ENCODE data around the gene GOLM1. TPM values are rescaled to one million over a fixed set of nuclear protein-coding genes. Genes with fewer than 3 reads are reported as not detected.
"Not testable (repeated sequence)": the region's sequence is repeated elsewhere in the genome, so short reads cannot be mapped to it uniquely, and the experiment has no call there.

GOLM1 gene
- total RNA-seq, 4 donors from 2014 or later: 52.7 to 59.7 (median 56.2) TPM

GRCh38 chr9:86061972-86062739, 37.2 kb downstream of the GOLM1 start:
- TF ChIP-seq POLR2A (IDR thresholded peaks at IDR 0.05): no peak
- TF ChIP-seq, protein P1, sequence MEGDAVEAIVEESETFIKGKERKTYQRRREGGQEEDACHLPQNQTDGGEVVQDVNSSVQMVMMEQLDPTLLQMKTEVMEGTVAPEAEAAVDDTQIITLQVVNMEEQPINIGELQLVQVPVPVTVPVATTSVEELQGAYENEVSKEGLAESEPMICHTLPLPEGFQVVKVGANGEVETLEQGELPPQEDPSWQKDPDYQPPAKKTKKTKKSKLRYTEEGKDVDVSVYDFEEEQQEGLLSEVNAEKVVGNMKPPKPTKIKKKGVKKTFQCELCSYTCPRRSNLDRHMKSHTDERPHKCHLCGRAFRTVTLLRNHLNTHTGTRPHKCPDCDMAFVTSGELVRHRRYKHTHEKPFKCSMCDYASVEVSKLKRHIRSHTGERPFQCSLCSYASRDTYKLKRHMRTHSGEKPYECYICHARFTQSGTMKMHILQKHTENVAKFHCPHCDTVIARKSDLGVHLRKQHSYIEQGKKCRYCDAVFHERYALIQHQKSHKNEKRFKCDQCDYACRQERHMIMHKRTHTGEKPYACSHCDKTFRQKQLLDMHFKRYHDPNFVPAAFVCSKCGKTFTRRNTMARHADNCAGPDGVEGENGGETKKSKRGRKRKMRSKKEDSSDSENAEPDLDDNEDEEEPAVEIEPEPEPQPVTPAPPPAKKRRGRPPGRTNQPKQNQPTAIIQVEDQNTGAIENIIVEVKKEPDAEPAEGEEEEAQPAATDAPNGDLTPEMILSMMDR (IDR thresholded peaks at IDR 0.05): no peak
- Histone ChIP-seq H3K27me3 (no peaks in the 10 kb centered on the region), H3K9me3 (no peaks in the 10 kb centered on the region), H3K36me3 (no peaks in the 10 kb centered on the region), H3K4me1 (peaks cover 0 to 9% (median 0%) of the 10 kb centered on the region in 4 donors), H3K4me3 (no peak overlapping the region), H3K27ac (peak overlapping the region in 1 of 4 donors; percentile 61)
- peak in 2 of 3 donors; percentile 61 to 66 for DNase-seq

DNA sequence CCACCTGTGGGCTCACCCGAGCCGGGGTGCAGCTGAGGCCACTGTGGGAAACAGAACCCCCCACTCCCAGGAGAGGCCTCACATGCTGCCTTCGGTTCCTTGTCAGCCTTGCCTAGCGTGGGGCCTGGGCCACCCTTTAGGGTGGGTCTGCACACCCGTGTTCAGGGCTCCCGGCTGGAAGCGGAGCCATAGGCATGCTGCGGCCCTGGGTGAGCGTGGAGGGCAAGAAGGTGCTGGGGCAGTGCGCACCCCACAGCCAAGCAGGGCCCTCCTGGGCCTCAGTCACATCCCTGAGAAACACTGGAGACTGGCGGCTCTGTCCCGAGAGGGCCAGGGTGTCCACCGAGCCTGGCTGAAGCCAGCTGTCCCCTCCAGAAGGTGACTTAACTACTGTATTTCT, 41.9 kb downstream of the GOLM1 start:
- Histone ChIP-seq H3K4me3 (no peak overlapping the region), H3K27ac (no peak overlapping the region)
- TF ChIP-seq, protein P1 (IDR thresholded peaks at IDR 0.05): no peak
- no peak for TF ChIP-seq POLR2A (IDR thresholded peaks at IDR 0.05)

GRCh38 chr9:86054695-86055094, 44.7 kb downstream of the GOLM1 start:
- no peaks in the 10 kb centered on the region for H3K36me3 ChIP-seq
- TF ChIP-seq, protein P1 (IDR thresholded peaks at IDR 0.05): no peak
- no peak for TF ChIP-seq POLR2A (IDR thresholded peaks at IDR 0.05)

More for the DNA sequence above, 41.9 kb downstream of the GOLM1 start:
- no peaks in the 10 kb centered on the region for H3K27me3 ChIP-seq
- no peaks in the 10 kb centered on the region for H3K36me3 ChIP-seq
- no peak for DNase-seq
- H3K4me1 ChIP-seq: peaks cover 0 to 4% (median 0%) of the 10 kb centered on the region in 4 donors
- no peaks in the 10 kb centered on the region for H3K9me3 ChIP-seq

DNA sequence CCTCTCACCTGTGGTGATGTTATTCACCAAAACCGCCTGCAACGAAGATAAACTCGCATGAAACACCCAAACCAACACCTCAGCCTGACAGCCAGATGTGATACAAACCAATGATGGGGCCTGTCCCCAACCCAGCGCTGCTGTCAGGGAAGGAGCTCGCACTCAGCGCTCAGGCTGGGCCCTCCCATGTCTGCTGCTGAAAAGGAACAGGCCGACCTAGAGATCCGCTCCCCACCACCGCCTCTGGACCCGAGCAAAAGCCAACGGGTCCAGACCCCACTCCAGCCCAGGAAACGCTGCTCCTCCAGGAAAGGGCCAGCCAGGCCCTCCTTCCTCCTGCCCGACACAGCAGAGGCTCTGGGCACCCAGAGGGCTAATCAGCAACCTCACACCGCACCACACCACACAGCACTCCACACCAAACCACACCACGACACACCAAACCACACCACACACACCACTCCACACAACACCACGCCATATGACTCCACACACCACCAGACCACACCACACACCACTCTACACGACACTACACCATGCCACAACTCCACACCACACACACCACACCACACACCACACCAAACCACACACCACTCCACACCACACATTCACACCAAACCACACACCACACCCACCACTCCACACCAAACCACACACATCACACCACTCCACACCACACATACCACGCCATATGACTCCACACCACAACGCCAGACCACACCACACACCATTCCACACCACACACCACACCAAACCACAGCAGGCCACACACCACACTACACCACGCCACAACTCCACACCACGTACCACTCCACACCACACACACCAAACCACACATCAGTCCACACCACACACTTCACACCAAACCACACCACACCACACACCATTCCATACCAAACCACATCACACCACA, 46.5 kb downstream of the GOLM1 start:
- Histone ChIP-seq H3K4me3 (no peak overlapping the region), H3K9me3 (no peaks in the 10 kb centered on the region), H3K4me1 (no peaks in the 10 kb centered on the region), H3K27me3 (no peaks in the 10 kb centered on the region), H3K36me3 (no peaks in the 10 kb centered on the region), H3K27ac (no peak overlapping the region)
- TF ChIP-seq, protein P1 (IDR thresholded peaks at IDR 0.05): no peak
- TF ChIP-seq POLR2A (IDR thresholded peaks at IDR 0.05): no peak
- no peak for DNase-seq

More at GRCh38 chr9:86054695-86055094, 44.7 kb downstream of the GOLM1 start:
- DNase-seq: no peak
- no peaks in the 10 kb centered on the region for H3K9me3 ChIP-seq
- H3K4me1 ChIP-seq: no peaks in the 10 kb centered on the region
- no peak overlapping the region for H3K27ac ChIP-seq
- no peaks in the 10 kb centered on the region for H3K27me3 ChIP-seq
- no peak overlapping the region for H3K4me3 ChIP-seq

GRCh38 chr9:86048018-86048742, 51.2 kb downstream of the GOLM1 start:
- H3K27ac ChIP-seq, H3K36me3 ChIP-seq, H3K4me1 ChIP-seq, H3K9me3 ChIP-seq, DNase-seq, H3K4me3 ChIP-seq, H3K27me3 ChIP-seq: not testable (repeated sequence)

Measured in Peyer's patch (tissue), 4 donors.